Measurements from ENCODE around the gene ENOX1. TPM values are rescaled to one million over a fixed set of nuclear protein-coding genes. Genes with fewer than 3 reads are reported as not detected.

The ENOX1 gene
- total and polyA plus RNA-seq, 8 donors = 0.23 to 2.0 (median 0.94) TPM

- ATAC-seq = no peak
- no peak for TF ChIP-seq CTCF (IDR thresholded peaks at IDR 0.05)
- 65 to 74% methylated on average over 5 of the region's 5 CpGs for WGBS, 2 donors
- Histone ChIP-seq H3K4me3 (no peak overlapping the region), H3K27ac (no peak overlapping the region), H3K27me3 (no peaks in the 10 kb centered on the region), H3K36me3 (no peaks in the 10 kb centered on the region), H3K4me1 (peaks cover 0 to 8% (median 6%) of the 10 kb centered on the region in 3 donors), H3K9me3 (no peaks in the 10 kb centered on the region)
- no peak for FAIRE-seq
- intact Hi-C loops (cut with DNase I) = no loop called here
- no peak for DNase-seq
Measured at GRCh38 chr13:43299374-43299773, 487.4 kb downstream of the ENOX1 start.

GRCh38 chr13:43298816-43299215 is 488.0 kb downstream of the ENOX1 start:
- DNase-seq (no peak), ATAC-seq (no peak), FAIRE-seq (no peak)
- no peak overlapping the region for H3K4me3 ChIP-seq
- H3K36me3 ChIP-seq = no peaks in the 10 kb centered on the region
- no peak overlapping the region for H3K27ac ChIP-seq
- H3K9me3 ChIP-seq = no peaks in the 10 kb centered on the region
- no peak for TF ChIP-seq CTCF (IDR thresholded peaks at IDR 0.05)
- intact Hi-C loops (cut with DNase I) = no loop called here
- 73 to 75% methylated on average over 2 of the region's 2 CpGs for WGBS, 2 donors
- H3K27me3 ChIP-seq = no peaks in the 10 kb centered on the region
- peaks cover 0 to 8% (median 6%) of the 10 kb centered on the region in 3 donors for H3K4me1 ChIP-seq

GRCh38 chr13:43297967-43298678 is 488.6 kb downstream of the ENOX1 start:
- FAIRE-seq = no peak
- no peak for DNase-seq
- H3K36me3 ChIP-seq = no peaks in the 10 kb centered on the region
- intact Hi-C loops (cut with DNase I) = no loop called here
- H3K9me3 ChIP-seq = no peaks in the 10 kb centered on the region
- WGBS, 2 donors = 75 to 77% methylated on average over 6 of the region's 6 CpGs
- no peak overlapping the region for H3K4me3 ChIP-seq
- TF ChIP-seq CTCF (IDR thresholded peaks at IDR 0.05) = no peak
- no peak overlapping the region for H3K27ac ChIP-seq
- H3K27me3 ChIP-seq = no peaks in the 10 kb centered on the region
- H3K4me1 ChIP-seq = peaks cover 0 to 8% (median 6%) of the 10 kb centered on the region in 3 donors
- no peak for ATAC-seq

GRCh38 chr13:43295825-43296564 is 490.8 kb downstream of the ENOX1 start:
- ATAC-seq (no peak), DNase-seq (no peak), FAIRE-seq (no peak)
- Histone ChIP-seq H3K9me3 (no peaks in the 10 kb centered on the region), H3K4me1 (peaks cover 0 to under 1% (median 0%) of the 10 kb centered on the region in 3 donors), H3K4me3 (no peak overlapping the region), H3K27me3 (no peaks in the 10 kb centered on the region), H3K27ac (no peak overlapping the region), H3K36me3 (no peaks in the 10 kb centered on the region)
- intact Hi-C loops (cut with DNase I) = no loop called here
- 63 to 68% methylated on average over 5 of the region's 5 CpGs for WGBS, 2 donors
- TF ChIP-seq CTCF (IDR thresholded peaks at IDR 0.05) = no peak

GRCh38 chr13:43295321-43295720 is 491.5 kb downstream of the ENOX1 start:
- no peak for ATAC-seq
- Histone ChIP-seq H3K27me3 (no peaks in the 10 kb centered on the region), H3K4me1 (no peaks in the 10 kb centered on the region), H3K9me3 (no peaks in the 10 kb centered on the region), H3K36me3 (no peaks in the 10 kb centered on the region), H3K27ac (no peak overlapping the region), H3K4me3 (no peak overlapping the region)
- DNase-seq = no peak
- intact Hi-C loops (cut with DNase I) = no loop called here
- no peak for TF ChIP-seq CTCF (IDR thresholded peaks at IDR 0.05)
- WGBS, 2 donors = 45 to 55% methylated on average over 2 of the region's 2 CpGs
- no peak for FAIRE-seq
